Vagina (tissue), 2 donors: ENCODE results near the gene RHOBTB3.

Experiments used
- CTCF ChIP-seq, 3 experiments: fragments of 450-650 bp in 2 of 3; fragments of 200-600 bp in 1 of 3; sonication (generic) in 1 of 3; IDR thresholded peaks; one replicate each; pipeline ENCODE4 v1.5.1; 2017 to 2019; ENCODE audit warnings: antibody characterized with exemption in 3 of 3, mild to moderate bottlenecking in 2 of 3, moderate library complexity in 2 of 3
- POLR2AphosphoS5 ChIP-seq, 2 donors: sonication (generic); formaldehyde crosslinking; IDR thresholded peaks; one replicate each; pipeline ENCODE4 v1.9.0; 2017; ENCODE audit warnings: antibody characterized with exemption in 2 of 2, mild to moderate bottlenecking in 2 of 2, low read depth in 1 of 2; ENCODE audit not compliant: insufficient read depth in 1 of 2

- TF ChIP-seq CTCF (IDR thresholded peaks at IDR 0.05) (no peak), POLR2AphosphoS5 (IDR thresholded peaks at IDR 0.05; ENCODE audit: insufficient read depth in 1 of 2, low read depth in 1 of 2) (no peak)
Measured at GRCh38 chr5:95843733-95844223, 112.6 kb downstream of the RHOBTB3 start.
